ENCODE data around the gene LAMP1.
"Not testable (repeated sequence)": the region's sequence is repeated elsewhere in the genome, so short reads cannot be mapped to it uniquely, and the experiment has no call there.

LAMP1 gene

DNA sequence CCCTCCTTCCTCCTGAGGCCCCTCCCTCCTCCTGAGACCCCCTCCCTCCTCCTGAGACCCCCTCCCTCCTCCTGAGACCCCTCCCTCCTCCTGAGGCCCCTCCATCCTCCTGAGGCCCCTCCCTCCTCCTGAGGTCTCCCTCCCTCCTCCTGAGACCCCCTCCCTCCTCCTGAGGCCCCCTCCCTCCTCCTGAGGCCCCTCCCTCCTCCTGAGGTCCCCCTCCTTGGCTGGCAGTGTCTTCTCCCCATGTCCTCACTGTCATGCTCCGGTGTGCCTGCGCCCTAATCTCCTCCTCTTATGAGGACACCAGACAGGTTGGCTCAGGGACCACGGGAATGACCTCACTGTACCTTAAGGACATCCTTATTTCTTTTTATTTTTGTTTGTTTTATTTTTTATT is 74.7 kb downstream of the LAMP1 start:
- H3K27ac ChIP-seq (ENCODE audit: low read depth, low read length); H3K9me3 ChIP-seq (ENCODE audit: control insufficient read depth in 5 of 5, low read length in 5 of 5); H3K4me3 ChIP-seq (ENCODE audit: low read depth in 1 of 5, low read length in 5 of 5); H3K27me3 ChIP-seq (ENCODE audit: control insufficient read depth in 5 of 5, insufficient read depth in 4 of 5, low read length in 5 of 5); H3K4me1 ChIP-seq (ENCODE audit: control insufficient read depth in 5 of 5, insufficient read depth in 5 of 5, low read length in 5 of 5); H3K36me3 ChIP-seq (ENCODE audit: control insufficient read depth in 5 of 5, insufficient read depth in 5 of 5, low read length in 5 of 5); H3K9ac ChIP-seq (ENCODE audit: low read length in 5 of 5): not testable (repeated sequence)
